ENCODE measurements around the gene GLRX3.

GLRX3 gene

GRCh38 chr10:130207205-130207604, 71.0 kb downstream of the GLRX3 start:
- TF ChIP-seq CTCF (IDR thresholded peaks at IDR 0.05; ENCODE audit: insufficient read depth, low read depth, low read length, missing control alignments) = no peak
- H3K4me3 ChIP-seq (ENCODE audit: low read depth, low read length) = no peak overlapping the region
- no peak for DNase-seq (ENCODE audit: low read depth)

GRCh38 chr10:130208807-130209206, 72.6 kb downstream of the GLRX3 start:
- no peak for DNase-seq (ENCODE audit: low read depth)
- H3K4me3 ChIP-seq (ENCODE audit: low read depth, low read length) = no peak overlapping the region
- no peak for TF ChIP-seq CTCF (IDR thresholded peaks at IDR 0.05; ENCODE audit: insufficient read depth, low read depth, low read length, missing control alignments)

GRCh38 chr10:130212746-130213145, 76.6 kb downstream of the GLRX3 start:
- no peak for DNase-seq (ENCODE audit: low read depth)
- no peak for TF ChIP-seq CTCF (IDR thresholded peaks at IDR 0.05; ENCODE audit: insufficient read depth, low read depth, low read length, missing control alignments)
- no peak overlapping the region for H3K4me3 ChIP-seq (ENCODE audit: low read depth, low read length)

DNA sequence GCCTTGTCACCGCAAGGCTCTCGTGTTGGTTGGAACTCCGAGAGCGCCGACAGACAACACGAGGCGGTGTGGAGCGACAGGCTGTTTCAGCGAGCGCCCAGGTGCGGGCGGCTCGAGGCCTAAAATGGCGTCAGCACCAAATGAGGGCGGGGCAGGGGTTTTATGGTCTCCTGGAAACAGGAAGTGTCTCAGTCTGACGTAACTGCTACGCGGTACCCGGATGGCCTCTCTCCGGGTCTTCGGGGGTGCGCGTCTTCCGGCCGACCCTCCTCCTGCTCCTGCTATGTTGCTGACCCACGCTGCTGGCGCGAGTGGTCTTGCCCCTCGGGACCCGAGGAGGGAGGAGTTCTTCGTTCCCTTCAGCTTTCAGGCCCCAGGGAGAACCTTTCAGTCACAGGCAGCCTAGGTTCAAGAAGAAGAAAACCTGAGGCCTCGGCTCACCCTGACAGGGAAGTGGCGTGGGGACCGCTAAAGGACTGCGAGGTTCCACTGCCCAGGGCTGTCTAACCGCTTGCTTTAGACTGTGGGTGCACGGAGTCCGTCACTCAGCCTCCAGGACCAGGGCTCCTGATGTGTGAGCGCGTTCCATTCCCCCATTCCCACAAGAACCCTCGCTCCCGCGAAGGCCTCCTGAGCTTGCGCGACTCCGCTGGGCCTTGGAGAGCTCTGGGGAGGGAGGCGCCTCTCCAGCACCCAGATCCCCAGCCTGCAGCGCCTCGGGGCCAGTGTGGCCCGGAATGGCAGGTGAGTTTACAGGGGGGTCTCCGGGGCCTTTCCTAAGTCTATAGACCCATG, 77.3 kb downstream of the GLRX3 start:
- DNase-seq (ENCODE audit: low read depth) = no peak
- TF ChIP-seq CTCF (IDR thresholded peaks at IDR 0.05; ENCODE audit: insufficient read depth, low read depth, low read length, missing control alignments) = no peak
- no peak overlapping the region for H3K4me3 ChIP-seq (ENCODE audit: low read depth, low read length)

DNA sequence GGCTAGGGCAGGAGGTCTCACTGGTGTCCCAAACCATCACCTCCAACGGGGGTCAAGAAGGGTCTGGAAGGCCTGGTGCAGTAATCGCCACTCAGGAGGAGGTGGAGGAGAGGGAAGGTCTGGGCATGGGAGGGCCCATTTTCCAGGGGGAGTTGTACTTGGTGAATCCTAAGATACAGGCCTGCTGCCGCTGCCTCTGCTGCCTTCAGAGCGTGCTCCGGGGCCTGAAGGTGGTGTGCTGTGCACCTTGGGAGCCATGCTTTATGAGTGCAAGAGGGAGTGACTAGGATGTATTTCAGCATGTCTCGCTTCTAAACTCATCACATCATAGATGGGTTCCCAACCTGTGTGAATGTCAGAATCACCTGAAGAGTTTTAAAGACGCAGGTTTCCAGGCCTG, 78.2 kb downstream of the GLRX3 start:
- TF ChIP-seq CTCF (IDR thresholded peaks at IDR 0.05; ENCODE audit: insufficient read depth, low read depth, low read length, missing control alignments) = no peak
- H3K4me3 ChIP-seq (ENCODE audit: low read depth, low read length) = no peak overlapping the region
- DNase-seq (ENCODE audit: low read depth) = no peak

- no peak overlapping the region for H3K4me3 ChIP-seq (ENCODE audit: low read depth, low read length)
- no peak for TF ChIP-seq CTCF (IDR thresholded peaks at IDR 0.05; ENCODE audit: insufficient read depth, low read depth, low read length, missing control alignments)
- no peak for DNase-seq (ENCODE audit: low read depth)
Measured at GRCh38 chr10:130215151-130215930, 79.2 kb downstream of the GLRX3 start.
